Transverse colon (tissue), 3 donors: Measurements from ENCODE around the gene PRKCB.

Experiments
- CTCF ChIP-seq, 5 experiments: fragments of 200-600 bp in 3 of 5; fragments of 450-650 bp in 2 of 5; sonication (generic) in 3 of 5; IDR thresholded peaks; 1 replicate in 2 of 5; 2 replicates in 3 of 5; pipeline ENCODE4 v1.5.1; 2016 to 2017; ENCODE audit warnings: antibody characterized with exemption in 5 of 5, inconsistent platforms in 3 of 5, mild to moderate bottlenecking in 2 of 5, moderate library complexity in 1 of 5
- EP300 ChIP-seq: sonication (generic); formaldehyde crosslinking; IDR thresholded peaks from one replicate; pipeline ENCODE4 v1.6.1; 2017; ENCODE audit warnings: antibody characterized with exemption, low read depth
- POLR2A ChIP-seq: fragments of 450-650 bp; IDR thresholded peaks from one replicate; pipeline ENCODE4 v1.6.1; 2016; ENCODE audit warnings: antibody characterized with exemption, mild to moderate bottlenecking, moderate library complexity

- TF ChIP-seq CTCF (IDR thresholded peaks at IDR 0.05) (no peak), POLR2A (no peak), EP300 (no peak)
Measured at GRCh38 chr16:23944381-23944780, 108.6 kb downstream of the PRKCB start.
